Upper lobe of right lung (tissue), 1 donor: ENCODE data around the gene PURA. TPM values are rescaled to one million over a fixed set of nuclear protein-coding genes. Genes with fewer than 3 reads are reported as not detected.

Source experiments
- ATAC-seq: fragments of 200-7000 bp; cut with Tn5 transposase; one replicate; pipeline ENCODE4 v1.9.1; 2020; ENCODE audit warnings: mild to moderate bottlenecking, moderate library complexity
- DNase-seq: peaks from one replicate; pipeline ENCODE4 v3.0.0-alpha.2; 2020
- H3K27ac ChIP-seq: fragments of 200-600 bp; one replicate; pipeline ENCODE4 v1.8.0; 2022
- H3K27me3 ChIP-seq: fragments of 200-600 bp; one replicate; pipeline ENCODE4 v1.8.0; 2022; ENCODE audit warnings: mild to moderate bottlenecking
- H3K36me3 ChIP-seq: fragments of 200-600 bp; one replicate; pipeline ENCODE4 v1.8.0; 2022
- H3K4me1 ChIP-seq: fragments of 200-600 bp; one replicate; pipeline ENCODE4 v1.8.0; 2022
- H3K4me3 ChIP-seq: fragments of 200-600 bp; one replicate; pipeline ENCODE4 v1.8.0; 2022; ENCODE audit warnings: mild to moderate bottlenecking
- H3K9me3 ChIP-seq: fragments of 200-600 bp; one replicate; pipeline ENCODE4 v1.8.0; 2022
- intact Hi-C: fragments of 100-400 bp; cut with DNase I; formaldehyde crosslinking; loops from one replicate; pipeline ENCODE4 v1.11.0; 2022
- total RNA-seq: library from RNA; stranded (reverse); fragmentation: NEBNext Ultra II Directional; extraction: Animal tissue kit (Norgen Biotek cat#: 25700); gene quantifications from one replicate; pipeline ENCODE4 v1.2.1, GENCODE V29; 2021
- TF ChIP-seq, protein P1 (sequence below): fragments of 200-600 bp; IDR thresholded peaks from one replicate; pipeline ENCODE4 v1.8.0; 2022; ENCODE audit warnings: antibody characterized with exemption
- donor health status: DM: no; HTN: yes; CAD: no; lungs with severe emphysema.

Gene PURA
- total RNA-seq, 1 donor from 2014 or later: 31.5 TPM

- Histone ChIP-seq H3K4me1 (peaks cover 49% of the 10 kb centered on the region), H3K9me3 (no peaks in the 10 kb centered on the region)
- no peak for DNase-seq
Measured at GRCh38 chr5:140118302-140118936, 4.5 kb downstream of the PURA start.

GRCh38 chr5:140125637-140126036 lies 11.7 kb downstream of the PURA start, which contains the start of gene IGIP:
Gene IGIP, plus strand, starts transcription at chr5:140125937. Its CDS starts 2,540 bp downstream, at chr5:140128477.
- peaks cover 17% of the 10 kb centered on the region for H3K4me1 ChIP-seq
- no peaks in the 10 kb centered on the region for H3K27me3 ChIP-seq
- DNase-seq (no peak), ATAC-seq (no peak)
- no peak within 1 kb of the TSS for H3K27ac ChIP-seq
- TF ChIP-seq, protein P1, sequence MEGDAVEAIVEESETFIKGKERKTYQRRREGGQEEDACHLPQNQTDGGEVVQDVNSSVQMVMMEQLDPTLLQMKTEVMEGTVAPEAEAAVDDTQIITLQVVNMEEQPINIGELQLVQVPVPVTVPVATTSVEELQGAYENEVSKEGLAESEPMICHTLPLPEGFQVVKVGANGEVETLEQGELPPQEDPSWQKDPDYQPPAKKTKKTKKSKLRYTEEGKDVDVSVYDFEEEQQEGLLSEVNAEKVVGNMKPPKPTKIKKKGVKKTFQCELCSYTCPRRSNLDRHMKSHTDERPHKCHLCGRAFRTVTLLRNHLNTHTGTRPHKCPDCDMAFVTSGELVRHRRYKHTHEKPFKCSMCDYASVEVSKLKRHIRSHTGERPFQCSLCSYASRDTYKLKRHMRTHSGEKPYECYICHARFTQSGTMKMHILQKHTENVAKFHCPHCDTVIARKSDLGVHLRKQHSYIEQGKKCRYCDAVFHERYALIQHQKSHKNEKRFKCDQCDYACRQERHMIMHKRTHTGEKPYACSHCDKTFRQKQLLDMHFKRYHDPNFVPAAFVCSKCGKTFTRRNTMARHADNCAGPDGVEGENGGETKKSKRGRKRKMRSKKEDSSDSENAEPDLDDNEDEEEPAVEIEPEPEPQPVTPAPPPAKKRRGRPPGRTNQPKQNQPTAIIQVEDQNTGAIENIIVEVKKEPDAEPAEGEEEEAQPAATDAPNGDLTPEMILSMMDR: no peak
- no peak within 1 kb of the TSS for H3K4me3 ChIP-seq
- intact Hi-C loops: no loop called here
- H3K9me3 ChIP-seq: no peaks in the 10 kb centered on the region
- H3K36me3 ChIP-seq: no peaks in the 10 kb centered on the region

More at GRCh38 chr5:140118302-140118936, 4.5 kb downstream of the PURA start:
- H3K27ac ChIP-seq: no peak overlapping the region
- no peak overlapping the region for H3K4me3 ChIP-seq
- no peaks in the 10 kb centered on the region for H3K27me3 ChIP-seq
- ATAC-seq: no peak
- intact Hi-C loops: no loop called here
- no peaks in the 10 kb centered on the region for H3K36me3 ChIP-seq
- TF ChIP-seq, protein P1: peak; percentile 14

- Histone ChIP-seq H3K27me3 (no peaks in the 10 kb centered on the region), H3K9me3 (no peaks in the 10 kb centered on the region), H3K4me3 (no peak overlapping the region), H3K4me1 (peaks cover 20% of the 10 kb centered on the region), H3K36me3 (no peaks in the 10 kb centered on the region), H3K27ac (no peak overlapping the region)
- no peak for ATAC-seq
- TF ChIP-seq, protein P1: no peak
- DNase-seq: no peak
- intact Hi-C loops: no loop called here
Measured at GRCh38 chr5:140126315-140127012, 12.6 kb downstream of the PURA start.

DNA sequence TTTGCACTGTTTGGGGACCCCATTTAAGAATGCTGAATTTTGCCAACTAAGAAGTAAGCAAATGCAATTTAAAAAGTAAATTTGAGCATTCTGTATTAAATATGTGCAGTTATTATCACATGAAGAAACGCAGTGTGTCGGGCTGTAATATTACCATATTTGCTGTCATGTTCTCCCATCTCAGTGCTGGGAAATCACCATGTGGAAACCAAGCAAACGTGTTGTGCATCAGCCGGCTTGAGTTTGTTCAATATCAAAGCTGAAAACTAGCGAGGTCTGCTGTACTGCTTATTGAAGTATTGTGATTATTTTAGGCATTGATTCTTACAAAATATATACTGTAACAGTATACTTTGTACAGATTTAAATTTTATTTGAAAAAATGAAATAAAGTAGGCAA lies 14.5 kb downstream of the PURA start:
- DNase-seq (no peak), ATAC-seq (no peak)
- H3K9me3 ChIP-seq: no peaks in the 10 kb centered on the region
- no peaks in the 10 kb centered on the region for H3K27me3 ChIP-seq
- intact Hi-C loops: no loop called here
- TF ChIP-seq, protein P1: no peak
- H3K4me1 ChIP-seq: peaks cover 27% of the 10 kb centered on the region
- no peak overlapping the region for H3K27ac ChIP-seq
- H3K4me3 ChIP-seq: no peak overlapping the region
- H3K36me3 ChIP-seq: no peaks in the 10 kb centered on the region

- H3K36me3 ChIP-seq: no peaks in the 10 kb centered on the region
- intact Hi-C loops: no loop called here
- TF ChIP-seq, protein P1: no peak
- no peaks in the 10 kb centered on the region for H3K9me3 ChIP-seq
- ATAC-seq (no peak), DNase-seq (no peak)
- no peak overlapping the region for H3K27ac ChIP-seq
- H3K4me1 ChIP-seq: peaks cover 21% of the 10 kb centered on the region
- H3K27me3 ChIP-seq: no peaks in the 10 kb centered on the region
- H3K4me3 ChIP-seq: no peak overlapping the region
Measured at GRCh38 chr5:140130949-140131733, 17.2 kb downstream of the PURA start.
